Hepatic stellate cell (primary cell): ENCODE results near the gene SSX3.
"Not testable (repeated sequence)": the region's sequence is repeated elsewhere in the genome, so short reads cannot be mapped to it uniquely, and the experiment has no call there.

Experiments used
- DNase-seq: peaks from one replicate; pipeline ENCODE4 v3.0.0; 2011; ENCODE audit warnings: low spot score

The SSX3 gene

GRCh38 chrX:48356315-48357094, at the start of gene SSX3:
TSS of gene SSX3 (minus strand) at chrX:48356703. CDS start at chrX:48355249, 1,454 bp downstream.
- not testable (repeated sequence) for DNase-seq

- not testable (repeated sequence) for DNase-seq
These were observed 41.3 kb upstream of the SSX3 start for GRCh38 chrX:48397825-48398224.

GRCh38 chrX:48396931-48397330, 40.4 kb upstream of the SSX3 start:
- not testable (repeated sequence) for DNase-seq

GRCh38 chrX:48383239-48383638, 26.7 kb upstream of the SSX3 start, which contains the start of gene SSX4:
TSS of gene SSX4 (plus strand) at chrX:48383539. CDS start at chrX:48384054, 515 bp downstream.
- DNase-seq: not testable (repeated sequence)

GRCh38 chrX:48370408-48370807, 13.9 kb upstream of the SSX3 start:
- not testable (repeated sequence) for DNase-seq

GRCh38 chrX:48367717-48368408, 11.4 kb upstream of the SSX3 start:
- DNase-seq: not testable (repeated sequence)

- not testable (repeated sequence) for DNase-seq
These were observed 2.8 kb upstream of the SSX3 start for GRCh38 chrX:48359281-48359680.

- no peak for DNase-seq
These were observed 1.2 kb upstream of the SSX3 start for GRCh38 chrX:48357681-48358080.

- DNase-seq: not testable (repeated sequence)
These were observed 10.4 kb downstream of the SSX3 start for GRCh38 chrX:48346059-48346458.

- not testable (repeated sequence) for DNase-seq
These were observed 42.5 kb downstream of the SSX3 start for GRCh38 chrX:48313996-48314395.

- DNase-seq: no peak
These were observed 50.3 kb downstream of the SSX3 start for GRCh38 chrX:48306175-48306574.
